ENCODE measurements around the gene C6orf141.

Gene C6orf141

DNA sequence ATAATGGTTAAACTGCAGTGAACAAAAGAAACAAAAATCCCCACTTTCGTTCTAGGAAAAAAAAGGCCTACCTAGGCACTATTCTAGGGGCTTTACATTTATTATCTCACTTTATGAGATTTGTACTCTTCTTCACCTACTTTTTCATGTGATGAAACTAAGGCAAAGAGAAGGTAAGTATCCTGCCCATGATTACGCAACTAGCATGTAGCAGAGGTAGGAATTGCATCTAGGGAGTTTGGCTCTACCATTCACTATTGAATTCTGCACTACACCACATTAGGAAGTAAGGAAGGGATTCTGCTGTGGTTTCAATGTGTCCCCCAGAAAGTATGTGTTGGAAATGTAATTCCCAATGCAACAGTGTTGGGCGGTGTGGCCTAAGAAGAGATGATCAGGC, 11.4 kb upstream of the C6orf141 start:
- no peak for DNase-seq (ENCODE audit: low read depth in 1 of 2, low spot score in 1 of 2)

DNA sequence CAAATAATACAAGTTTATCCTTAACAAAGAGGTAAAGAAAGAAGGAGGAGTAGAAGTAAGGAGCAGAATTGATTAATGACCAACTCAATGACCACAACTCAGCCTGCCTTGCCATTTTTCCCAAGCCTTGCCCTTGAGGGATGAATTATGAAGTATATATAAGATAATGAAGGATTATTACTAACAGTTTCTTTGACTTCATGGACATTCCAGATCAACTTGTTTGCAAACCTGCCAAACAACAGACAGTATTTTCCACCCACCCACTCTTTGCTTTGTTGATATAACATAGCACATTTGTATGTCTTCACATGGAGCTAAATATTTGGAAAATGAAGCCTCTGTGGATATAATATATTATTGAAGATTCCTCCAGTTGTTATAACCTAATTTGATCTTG, 9.9 kb upstream of the C6orf141 start:
- no peak for DNase-seq (ENCODE audit: low read depth in 1 of 2, low spot score in 1 of 2)

DNA sequence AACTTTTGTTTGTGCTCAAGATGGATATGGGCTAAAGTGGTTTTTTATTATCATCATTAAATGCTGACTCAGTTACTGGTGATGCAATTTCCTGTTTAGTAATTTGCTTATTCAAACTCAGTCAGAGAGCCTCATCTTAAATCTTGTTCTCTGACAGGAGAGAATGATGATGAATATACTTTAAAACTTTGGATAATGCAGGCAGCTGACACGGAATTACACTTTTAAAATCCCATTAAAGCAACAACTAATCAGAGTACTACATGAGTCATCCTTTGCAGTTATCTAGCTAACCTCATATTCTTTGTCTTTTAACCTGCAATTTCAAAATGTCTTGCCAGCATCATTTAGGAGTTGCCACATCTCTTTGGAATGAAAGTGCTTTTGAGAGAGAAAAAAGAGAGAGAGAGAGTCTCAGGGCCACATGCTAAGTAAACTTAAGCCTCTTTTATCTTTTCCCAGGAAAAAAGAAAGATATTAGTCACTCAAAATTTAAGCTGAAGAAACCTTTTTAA, 9.2 kb upstream of the C6orf141 start:
- no peak for DNase-seq (ENCODE audit: low read depth in 1 of 2, low spot score in 1 of 2)

DNA sequence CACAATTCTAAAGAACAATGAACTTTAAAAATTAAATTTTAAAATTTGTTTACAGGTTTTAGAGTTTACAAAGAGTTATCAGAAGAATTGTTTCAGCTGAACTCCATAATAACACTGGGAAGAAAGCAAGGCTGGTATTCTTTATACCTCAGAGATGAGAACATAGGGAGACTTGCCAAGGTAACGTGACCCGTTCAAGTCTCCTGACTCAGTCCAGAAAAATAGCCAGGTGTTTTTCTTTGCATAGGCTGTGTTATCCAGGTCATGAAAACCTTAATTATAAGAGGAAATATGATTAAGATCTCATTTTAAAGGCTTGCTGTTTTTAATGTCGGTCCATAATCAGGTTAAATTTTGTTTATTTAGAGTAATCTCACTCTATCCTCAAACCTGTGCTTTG, 8.5 kb upstream of the C6orf141 start:
- no peak for DNase-seq (ENCODE audit: low read depth in 1 of 2, low spot score in 1 of 2)

DNA sequence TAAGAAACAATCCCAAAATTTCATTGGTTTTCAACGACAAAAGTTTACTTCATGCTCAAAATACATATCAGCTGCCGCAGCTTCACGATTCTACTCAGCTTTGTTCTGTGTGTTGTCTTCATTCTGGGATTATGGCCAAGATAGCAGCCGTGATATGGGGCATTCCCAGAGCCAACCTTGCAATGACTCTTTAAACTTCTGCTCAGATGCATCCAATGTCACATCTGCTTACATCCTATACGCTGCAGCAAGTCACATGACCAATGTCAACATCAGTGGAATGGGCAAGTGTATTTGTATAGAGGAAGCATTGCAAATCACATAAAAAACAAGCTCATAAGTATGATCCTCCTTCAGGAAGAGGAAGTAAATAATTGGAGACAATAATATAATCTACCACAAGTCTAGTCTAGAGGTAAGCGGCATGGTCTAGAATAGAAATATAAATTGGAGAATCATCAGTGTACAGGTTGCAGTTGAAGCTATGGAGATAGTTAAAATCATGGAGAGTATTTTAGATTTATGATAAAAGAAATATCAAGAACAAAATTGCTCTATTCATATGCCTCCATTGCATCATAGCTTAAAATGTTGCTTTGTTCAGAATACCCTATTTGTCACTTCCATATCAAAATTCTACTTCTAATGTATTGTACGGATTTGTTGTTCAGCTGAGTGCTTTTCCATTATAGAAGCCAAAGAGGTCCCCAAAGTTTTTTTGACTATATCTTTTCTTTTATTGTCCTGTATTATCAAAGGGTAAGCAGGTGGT, 7.2 kb upstream of the C6orf141 start:
- no peak for DNase-seq (ENCODE audit: low read depth in 1 of 2, low spot score in 1 of 2)

DNA sequence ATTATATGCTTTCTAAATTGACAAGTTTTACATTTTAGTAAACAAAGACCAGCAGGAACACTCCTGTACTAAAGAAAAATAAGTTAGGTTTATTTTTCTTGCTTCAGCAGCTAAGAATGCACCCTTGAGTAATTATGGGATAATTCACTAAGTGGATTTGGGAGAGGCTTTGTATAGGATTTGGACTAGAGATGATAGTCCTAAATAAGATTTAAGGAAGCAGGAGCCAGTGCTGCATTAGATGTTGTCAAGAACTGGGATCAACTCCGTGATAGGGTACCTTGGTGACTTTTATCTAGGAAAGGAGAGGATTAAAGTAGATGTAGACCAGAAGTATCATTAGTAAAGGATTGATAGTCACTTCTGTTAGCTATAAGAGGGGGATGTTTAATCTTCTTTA, 4.1 kb upstream of the C6orf141 start:
- no peak for DNase-seq (ENCODE audit: low read depth in 1 of 2, low spot score in 1 of 2)

DNA sequence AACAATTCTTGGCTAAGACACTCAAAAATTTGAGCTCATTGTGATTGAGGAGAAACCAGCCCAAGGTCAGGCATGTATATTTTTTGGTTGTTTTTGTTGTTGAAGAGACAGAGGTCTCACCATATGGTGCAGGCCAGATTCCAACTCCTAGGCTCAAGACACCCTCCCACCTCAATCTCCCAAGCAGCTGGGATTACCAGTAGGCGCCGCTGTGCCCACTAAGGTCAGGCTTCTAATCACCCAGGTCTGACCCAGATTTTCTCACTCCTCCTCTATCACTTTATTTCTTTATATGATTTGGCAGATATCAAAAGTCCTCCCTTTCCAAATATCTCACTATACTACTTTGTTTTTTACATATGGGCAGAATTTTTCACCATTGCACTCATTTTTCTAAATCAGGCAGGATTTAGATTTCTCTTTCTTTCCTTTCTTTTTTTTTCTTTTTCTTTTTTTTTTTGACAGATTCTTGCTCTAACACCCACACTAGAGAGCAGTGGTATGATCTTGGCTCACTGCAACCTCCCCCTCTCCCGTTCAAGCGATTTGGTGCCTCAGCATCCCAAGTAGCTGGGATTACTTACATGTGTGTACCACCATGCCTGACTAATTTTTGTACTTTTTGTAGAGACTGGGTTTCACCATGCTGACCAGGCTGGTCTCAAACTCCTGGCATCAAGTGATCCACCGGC, 1.7 kb upstream of the C6orf141 start:
- no peak for DNase-seq (ENCODE audit: low read depth in 1 of 2, low spot score in 1 of 2)

DNA sequence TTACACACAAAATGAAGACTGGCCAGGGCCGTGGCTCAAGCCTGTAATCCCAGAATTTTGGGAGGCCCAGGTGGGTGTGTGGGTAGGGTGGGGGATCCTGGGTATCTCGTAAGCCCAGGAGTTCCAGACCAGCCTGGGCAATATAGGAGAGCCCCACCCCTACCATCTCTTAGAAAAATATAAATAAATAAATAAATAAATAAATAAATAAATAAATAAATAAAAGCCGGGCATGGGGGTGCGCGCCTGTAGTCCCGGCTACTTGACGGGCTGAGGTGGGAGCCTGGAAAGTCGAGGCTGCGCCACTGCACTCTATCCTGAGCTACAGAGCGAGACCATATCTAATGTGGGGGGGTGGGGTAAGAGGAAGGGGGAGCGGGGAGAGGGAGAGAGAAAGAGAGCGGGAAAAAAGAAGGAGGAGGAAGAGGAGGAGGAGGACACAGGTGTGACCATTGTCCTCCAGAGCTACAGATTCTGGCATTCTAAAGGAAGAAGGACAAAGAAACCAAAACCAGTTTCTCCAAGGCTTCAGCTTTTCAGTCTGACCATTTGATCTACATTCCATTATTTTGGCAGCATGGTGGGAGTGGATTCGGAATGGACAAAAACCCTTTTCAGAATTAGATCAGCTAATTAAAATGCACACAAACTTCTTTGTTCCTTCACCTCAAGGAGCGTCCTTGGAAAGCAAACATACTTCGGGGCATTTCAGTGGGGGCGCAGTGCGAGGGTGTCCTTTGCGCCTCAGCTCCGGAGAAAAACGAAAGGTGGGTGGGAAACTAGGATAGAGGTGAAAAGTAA, 577 bp upstream of the C6orf141 start:
- no peak for DNase-seq (ENCODE audit: low read depth in 1 of 2, low spot score in 1 of 2)

DNA sequence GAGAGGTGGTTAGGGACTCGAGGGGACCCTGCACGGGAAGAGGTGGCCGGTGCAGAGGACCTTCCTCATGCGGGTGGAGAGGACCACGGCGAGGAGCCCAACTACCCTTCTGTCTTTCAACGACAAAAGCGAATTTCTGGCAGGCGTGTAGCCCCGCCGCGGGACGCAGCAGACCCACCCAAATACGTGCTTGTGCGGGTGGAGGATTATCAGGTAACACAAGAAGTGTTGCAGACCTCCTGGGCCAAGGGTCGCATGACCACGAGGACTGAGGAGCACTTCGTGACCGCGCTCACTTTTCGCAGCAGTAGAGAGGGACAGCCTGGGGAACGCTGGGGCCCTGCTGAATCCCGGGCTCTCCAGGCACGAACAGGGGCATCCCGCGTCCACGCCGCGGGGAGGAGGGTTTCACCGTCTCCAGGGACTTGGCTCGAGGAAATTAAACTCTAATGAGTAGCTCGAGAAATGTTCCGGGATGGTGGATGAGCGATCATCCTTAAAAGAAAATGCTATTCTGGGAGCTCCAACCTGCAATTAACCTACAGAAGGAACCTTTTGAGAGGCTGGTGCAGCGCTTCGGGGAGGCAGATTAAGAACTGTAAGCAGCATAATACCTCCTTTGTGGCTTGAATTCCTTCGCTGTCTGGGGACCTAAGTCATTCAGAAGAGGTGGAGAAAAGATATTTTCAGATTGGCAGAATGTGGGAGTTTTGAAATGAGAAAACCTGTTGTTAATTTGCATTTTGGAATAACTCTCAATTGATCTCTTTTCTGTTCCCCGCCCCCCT, 804 bp downstream of the C6orf141 start:
- no peak for DNase-seq (ENCODE audit: low read depth in 1 of 2, low spot score in 1 of 2)

DNA sequence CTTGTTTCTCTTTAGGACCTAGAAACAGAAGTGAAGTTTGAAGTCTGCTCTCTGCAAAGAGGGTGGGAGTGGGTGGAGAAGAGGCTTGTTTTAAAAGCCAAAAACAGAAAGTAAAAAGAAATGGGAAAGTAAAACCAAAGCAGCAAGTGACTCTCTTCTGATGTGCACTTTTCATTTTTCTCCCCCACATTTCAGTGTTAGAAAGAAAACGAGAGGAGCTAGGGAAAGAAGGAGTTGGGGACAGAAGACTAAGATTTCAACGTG, 1.3 kb downstream of the C6orf141 start:
- no peak for DNase-seq (ENCODE audit: low read depth in 1 of 2, low spot score in 1 of 2)

DNA sequence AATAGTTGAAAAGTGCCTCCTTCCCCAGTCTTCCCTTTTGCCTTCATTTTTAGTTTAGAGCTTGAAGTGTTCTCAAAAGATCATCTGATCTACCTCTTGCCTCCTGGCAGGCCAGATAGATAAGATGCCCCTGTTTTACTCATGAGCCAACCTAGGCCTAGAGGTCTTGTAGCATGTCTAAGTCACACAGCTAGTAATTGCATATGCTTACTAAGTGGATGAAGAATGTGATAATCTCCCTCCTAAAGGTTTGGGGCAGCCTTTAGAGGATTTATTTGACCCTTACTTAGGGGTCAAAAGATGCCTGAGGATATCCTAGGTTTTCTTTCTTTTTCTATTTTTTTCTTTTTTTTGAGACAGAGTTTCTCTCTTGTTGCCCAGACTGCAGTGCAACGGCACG, 2.1 kb downstream of the C6orf141 start:
- no peak for DNase-seq (ENCODE audit: low read depth in 1 of 2, low spot score in 1 of 2)

DNA sequence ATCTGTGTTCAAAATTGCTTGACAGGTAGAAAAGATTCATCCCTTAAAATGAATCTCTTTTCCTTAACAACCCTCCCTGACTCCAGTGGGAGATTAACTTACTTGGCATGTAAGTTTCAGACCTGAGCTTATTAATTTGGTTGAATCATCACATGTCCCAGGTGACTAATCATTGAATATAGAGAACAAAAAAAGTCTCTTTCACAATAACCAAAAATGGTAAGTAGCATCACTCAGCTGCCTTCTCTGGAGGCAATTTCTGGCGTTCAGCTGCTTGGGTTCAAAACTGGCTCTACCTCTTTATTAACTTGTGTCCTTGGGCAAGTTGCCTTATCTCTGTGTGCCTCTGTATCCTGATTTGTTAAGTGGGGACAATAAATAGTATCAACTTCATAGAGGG, 2.9 kb downstream of the C6orf141 start:
- DNase-seq (ENCODE audit: low read depth in 1 of 2, low spot score in 1 of 2), result no peak

DNA sequence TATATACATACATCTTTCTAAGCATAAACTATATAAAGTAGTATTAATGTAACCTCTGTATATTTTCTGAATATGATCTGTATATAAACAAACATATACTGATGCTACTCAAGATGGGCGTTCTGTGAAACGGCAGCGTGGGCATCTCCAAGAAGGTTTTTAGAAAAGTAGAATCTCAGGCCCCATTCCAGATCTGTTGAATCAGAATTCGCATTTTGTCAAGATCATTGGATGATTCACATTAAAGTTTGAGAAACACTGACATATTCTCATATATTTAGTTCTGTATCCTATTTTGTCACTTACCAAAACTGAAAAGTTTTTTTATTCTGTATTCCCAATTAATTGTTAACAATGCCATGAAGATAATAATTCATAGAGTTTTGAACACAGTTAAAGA, 5.5 kb downstream of the C6orf141 start:
- DNase-seq (ENCODE audit: low read depth in 1 of 2, low spot score in 1 of 2), result no peak

DNA sequence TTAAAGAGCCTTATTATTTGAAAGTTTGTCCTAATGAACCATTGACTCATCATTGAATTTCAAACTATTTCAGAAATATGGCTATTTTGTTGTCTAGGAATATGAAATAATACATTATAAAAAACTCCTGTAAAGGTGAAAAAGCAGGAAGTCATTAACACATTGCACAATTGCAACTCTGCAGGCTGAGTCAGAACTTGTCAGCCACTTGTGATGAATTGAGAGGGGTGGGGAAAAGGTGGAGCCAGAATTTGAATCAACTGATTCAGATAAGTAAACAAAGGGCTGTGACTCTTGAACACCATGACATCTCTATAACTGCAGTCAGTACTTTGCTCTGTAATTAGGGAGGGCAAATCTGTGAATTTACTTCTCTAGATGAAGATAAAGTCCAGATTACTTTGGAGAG, 6.0 kb downstream of the C6orf141 start:
- no peak for DNase-seq (ENCODE audit: low read depth in 1 of 2, low spot score in 1 of 2)

DNA sequence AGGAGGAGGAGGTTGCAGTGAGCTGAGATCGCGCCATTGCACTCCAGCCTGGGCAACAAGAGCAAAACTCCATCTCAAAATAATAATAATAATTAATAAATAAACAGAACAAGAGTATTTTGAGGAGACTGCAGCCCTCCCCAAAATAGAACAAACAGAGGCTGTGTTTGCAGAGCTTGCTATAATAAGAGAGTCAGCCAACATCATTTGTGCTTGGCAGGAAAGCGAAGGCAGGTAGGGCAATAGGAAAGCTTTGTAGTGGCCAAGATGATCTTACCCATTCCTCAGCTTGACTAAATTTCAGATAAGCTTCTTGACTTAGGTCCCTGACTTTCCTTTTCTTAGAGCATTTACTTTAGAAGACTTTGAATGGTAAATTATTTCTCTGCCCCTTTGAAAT, 6.7 kb downstream of the C6orf141 start:
- no peak for DNase-seq (ENCODE audit: low read depth in 1 of 2, low spot score in 1 of 2)

DNA sequence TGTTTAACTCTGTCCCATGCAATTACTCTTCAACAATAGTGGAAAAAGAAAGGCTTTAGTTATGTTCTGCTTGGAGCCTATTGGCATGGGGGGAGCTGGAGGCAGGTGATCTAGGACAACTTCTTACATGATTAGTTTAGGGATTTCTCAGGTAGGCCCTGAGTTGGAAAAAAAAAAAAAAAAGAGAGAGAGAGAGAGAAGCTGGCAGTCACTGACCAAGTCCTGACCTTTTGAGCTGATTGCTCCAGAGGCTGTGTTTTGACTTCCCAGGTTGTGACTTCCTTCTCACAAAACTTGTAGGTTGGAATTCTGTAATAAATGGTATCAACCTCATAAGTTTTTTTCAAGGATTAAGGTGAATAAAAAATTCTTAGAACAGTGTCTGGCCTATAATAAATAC, 7.8 kb downstream of the C6orf141 start:
- no peak for DNase-seq (ENCODE audit: low read depth in 1 of 2, low spot score in 1 of 2)

DNA sequence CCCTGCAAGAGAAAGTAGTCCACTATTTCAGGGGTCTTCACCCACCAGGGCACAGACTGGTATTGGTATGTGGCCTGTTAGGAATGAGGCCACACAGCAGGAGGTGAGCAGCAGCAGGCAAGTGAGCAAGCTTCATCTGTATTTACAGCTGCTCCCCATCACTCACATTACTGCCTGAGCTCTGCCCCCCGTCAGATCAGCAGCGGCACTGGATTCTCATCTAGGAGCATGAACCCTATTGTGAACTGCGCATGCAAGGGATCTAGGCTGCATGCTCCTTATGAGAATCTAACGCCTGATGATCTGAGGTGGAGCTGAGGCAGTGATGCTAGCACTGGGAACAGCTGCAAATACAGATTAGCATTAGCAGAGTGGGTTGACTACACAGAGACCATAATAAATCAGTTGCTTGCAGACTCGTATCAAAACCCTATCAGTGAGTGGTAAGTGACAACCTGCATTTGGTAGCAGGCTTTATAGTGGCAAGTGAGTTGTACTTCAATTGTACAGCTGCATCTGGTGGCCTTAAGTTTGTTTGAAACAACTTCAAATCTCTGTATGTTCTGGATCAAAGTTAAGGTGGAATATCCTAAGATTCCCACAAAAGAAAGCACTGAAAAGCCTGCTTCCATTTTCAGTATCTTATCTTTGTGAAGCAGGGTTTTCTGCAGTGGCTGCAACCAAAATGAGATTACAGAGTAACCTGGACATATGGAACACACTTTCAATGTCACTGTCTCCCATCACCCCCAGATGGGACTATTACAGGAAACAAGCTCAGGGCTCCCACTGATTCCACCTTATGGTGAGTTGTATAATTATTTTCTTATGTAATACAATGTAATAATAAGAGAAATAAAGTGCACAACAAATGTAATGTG, 12.8 kb downstream of the C6orf141 start:
- DNase-seq (ENCODE audit: low read depth in 1 of 2, low spot score in 1 of 2), result no peak

DNA sequence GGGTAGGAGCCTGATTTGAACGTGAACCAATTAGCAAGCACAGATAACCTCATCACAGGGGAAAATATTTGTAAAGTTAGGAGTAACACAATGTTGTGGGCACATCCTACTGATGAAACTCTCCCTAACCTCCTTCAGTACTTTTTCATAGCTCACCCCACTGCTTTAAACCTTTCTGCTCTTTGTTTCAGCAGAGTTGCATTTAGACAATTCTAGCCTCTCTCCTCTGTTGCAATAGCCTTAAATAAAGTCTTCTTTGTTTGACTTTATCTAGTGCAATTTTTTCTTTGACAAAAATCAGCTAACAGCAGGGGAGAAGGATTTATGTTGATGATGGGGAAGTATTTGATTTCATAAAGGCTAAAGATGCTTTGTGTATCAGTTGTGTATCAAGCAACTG, 14.1 kb downstream of the C6orf141 start:
- DNase-seq (ENCODE audit: low read depth in 1 of 2, low spot score in 1 of 2), result no peak

DNA sequence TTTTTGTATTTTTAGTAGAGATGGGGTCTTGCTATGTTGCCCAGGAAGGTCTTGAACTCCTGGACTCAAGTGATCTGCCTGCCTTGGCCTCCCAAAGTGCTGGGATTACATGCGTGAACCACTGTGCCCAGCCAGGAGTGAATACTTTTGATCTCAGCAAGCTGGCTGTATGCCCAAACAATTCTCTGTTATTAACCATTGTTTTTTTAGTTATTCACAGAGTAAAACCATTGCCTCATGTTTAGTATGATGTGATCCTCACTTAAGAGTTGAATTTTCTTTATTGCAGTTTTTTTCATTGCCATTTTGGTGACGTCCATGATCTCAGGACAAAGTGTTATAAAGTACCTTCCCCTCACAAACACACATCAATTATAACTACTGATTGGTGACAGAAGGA, 14.8 kb downstream of the C6orf141 start:
- no peak for DNase-seq (ENCODE audit: low read depth in 1 of 2, low spot score in 1 of 2)

DNA sequence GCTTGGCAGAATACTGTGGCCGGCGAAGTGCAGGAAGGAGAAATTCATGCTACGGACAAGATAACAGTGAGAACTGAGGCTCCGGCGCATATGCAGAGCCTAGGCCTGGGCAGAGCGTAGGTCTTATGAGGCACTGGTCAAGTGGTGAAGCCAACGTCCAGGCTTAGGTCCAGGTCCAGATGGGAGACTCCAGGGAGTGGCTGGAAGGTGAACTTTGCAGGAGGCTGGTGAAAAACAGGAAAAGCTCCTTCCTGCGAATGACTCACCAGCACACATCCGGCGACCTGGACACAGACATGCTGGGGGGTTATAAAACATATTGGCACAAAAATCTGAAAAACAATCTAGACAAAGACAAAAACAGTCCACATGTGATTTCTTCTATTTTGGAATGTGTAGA, 15.4 kb downstream of the C6orf141 start:
- DNase-seq (ENCODE audit: low read depth in 1 of 2, low spot score in 1 of 2), result no peak
